Forelimb muscle (tissue), 1 donor: ENCODE data around the gene RAP1GAP2. TPM values are rescaled to one million over a fixed set of nuclear protein-coding genes. Genes with fewer than 3 reads are reported as not detected.

Experiments used
- DNase-seq: peaks from one replicate; pipeline ENCODE4 v3.0.0-alpha.2; 2013; ENCODE audit warnings: low read depth
- polyA plus RNA-seq: library from polyadenylated mRNA; unstranded; fragments of 120-200 nt; gene quantifications from one replicate; pipeline ENCODE4 v1.2.1, GENCODE V29; 2013; ENCODE audit not compliant: insufficient read length

The RAP1GAP2 gene
- polyA plus RNA-seq, 1 donor, result 2.4 TPM

DNA sequence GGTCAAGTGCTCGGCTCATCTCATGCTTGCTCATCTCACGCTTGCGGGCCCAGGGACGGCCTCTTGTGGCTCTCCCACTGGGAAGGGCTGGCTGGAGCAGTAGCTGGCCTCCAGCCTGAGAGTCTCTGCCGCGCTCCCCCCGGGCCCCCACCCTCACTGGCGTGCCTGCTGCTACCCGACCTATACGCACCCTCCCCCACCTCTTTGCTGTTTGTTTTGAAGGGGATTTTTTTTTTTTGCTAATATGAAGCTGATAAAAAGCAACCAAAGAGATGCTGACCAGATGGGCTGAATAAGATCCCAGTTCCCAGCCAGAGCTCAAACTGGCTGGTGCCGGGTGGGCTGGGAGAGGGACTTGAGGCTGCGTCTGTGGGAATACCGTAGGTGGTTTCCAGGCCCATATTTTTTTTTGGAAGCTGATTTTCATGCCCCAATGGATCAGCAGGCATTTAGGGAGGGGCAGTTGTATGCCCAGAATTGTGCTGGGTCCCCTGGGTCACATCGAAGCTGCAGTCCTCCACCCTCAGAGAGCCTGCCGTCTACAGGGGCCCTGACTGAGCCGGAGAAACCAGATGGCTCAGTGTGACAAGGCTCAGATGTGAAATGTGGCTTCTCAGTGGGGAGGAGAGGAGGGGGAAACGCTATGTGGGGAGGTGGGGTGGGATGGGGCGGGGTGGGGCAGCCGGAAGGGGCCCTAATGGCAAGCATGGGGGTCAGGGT is 115.0 kb downstream of the RAP1GAP2 start:
- DNase-seq, result no peak

- DNase-seq, result no peak
Measured at GRCh38 chr17:2911755-2912111, 115.5 kb downstream of the RAP1GAP2 start.

GRCh38 chr17:2912754-2913153 is 116.5 kb downstream of the RAP1GAP2 start:
- no peak for DNase-seq

- DNase-seq, result no peak
Measured at GRCh38 chr17:2916461-2916860, 120.2 kb downstream of the RAP1GAP2 start.

DNA sequence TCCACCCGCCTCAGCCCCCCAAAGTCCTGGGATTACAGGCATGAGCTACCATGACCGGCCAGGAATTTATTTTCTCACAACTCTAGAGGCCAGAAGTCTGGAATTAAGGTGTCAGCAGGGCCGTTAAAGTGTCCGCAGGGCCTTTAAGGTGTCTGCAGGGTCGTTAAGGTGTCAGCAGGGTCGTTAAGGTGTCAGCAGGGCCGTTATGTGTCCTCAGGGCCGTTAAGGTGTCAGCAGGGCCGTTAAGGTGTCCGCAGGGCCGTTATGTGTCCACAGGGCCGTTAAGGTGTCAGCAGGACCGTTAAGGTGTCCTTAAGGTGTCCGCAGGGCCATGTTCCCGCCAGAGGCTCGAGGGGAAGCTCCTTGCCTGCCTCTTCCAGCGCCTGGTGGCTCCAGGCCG is 125.2 kb downstream of the RAP1GAP2 start:
- DNase-seq, result no peak

DNA sequence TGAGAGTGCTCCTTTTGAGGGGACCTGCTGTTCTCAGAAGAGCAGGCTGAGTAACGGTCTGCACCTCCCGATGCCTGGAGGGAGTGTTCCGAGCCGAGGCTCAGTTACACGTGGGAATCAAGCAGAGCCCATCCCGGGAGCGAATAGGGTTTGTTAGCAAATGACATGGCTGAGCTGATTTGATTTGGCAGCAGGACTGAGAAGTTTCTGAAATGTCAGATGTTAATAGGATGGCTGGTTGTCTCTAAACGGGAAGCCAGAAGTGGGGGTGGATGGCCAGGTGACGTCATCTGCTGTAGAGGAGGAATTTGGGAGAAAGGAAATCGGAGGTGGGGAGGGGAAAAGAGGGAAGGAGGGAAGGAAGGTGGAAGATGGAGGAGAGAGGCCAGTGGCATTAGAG is 128.0 kb downstream of the RAP1GAP2 start:
- DNase-seq, result no peak

DNA sequence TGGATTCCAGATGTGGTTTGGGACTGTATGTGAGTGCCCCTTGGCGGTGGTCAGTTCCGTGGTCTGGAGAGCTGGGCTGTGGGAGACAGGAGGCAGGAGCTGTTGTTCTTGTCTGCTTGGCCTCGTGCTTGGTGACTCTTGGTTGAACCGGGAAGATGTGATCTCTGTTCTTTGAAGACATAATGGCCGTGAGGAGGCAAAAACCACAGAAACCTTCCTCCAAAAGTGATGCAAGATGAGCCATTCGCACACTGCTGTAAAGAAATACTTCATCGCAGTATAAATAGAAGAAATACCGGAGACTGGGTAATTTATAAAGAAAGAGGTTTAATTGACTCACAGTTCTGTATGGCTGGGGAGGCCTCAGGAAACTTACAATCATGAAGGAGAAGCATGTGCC is 128.8 kb downstream of the RAP1GAP2 start:
- no peak for DNase-seq

- no peak for DNase-seq
Measured at GRCh38 chr17:2926019-2926650, 129.9 kb downstream of the RAP1GAP2 start.

DNA sequence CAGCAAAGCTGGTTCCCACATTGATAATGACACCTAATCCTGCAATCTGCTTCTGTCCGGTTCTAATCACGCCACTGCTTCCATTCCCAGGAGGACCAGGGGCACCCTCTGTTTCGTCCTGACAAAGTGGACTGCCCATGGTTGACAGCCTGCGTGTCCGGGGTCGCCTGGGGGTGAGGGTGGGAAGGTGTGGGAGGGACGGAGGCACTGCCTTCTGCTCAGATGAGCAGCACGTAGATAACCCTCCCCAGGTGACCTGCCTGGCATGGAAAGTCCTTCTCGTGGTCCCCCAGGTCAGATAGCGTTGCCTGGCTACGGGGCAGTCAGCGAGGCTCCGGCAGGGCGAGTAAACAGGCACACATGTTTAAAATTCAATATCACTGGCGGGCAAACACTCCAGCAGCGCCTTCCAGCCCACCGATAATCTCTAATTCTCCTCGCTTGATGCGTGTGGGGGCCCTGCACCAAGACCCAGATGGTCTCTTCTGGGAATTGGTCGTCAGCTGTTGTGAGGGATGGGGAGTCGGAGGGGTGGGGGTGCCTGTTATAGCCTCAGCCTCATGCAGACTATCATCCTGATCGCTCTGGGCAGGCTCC is 132.2 kb downstream of the RAP1GAP2 start:
- no peak for DNase-seq

- no peak for DNase-seq
Measured at GRCh38 chr17:2929881-2930533, 133.8 kb downstream of the RAP1GAP2 start.

DNA sequence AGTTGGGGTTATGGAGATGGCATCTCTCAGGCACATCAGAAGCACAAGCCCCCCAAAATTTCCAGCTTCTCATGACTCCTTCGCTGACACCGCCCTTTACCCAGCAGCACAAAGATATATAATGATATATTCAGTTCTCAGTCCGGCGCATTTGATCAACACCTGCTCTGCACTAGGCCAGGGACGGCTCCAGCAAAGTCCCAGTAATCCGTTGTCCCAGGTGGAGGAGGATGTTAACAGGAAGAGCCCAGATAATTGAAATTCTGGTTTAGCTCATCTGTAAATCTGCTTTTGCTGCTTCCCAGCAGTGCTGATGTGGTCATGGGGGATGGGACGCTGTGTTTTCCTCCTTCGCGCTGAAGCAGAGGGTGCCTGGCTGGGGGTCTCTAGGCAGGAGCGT is 135.6 kb downstream of the RAP1GAP2 start:
- no peak for DNase-seq

GRCh38 chr17:2932946-2933345 is 136.7 kb downstream of the RAP1GAP2 start:
- DNase-seq, result no peak

- DNase-seq, result no peak
Measured at GRCh38 chr17:2933606-2934005, 137.4 kb downstream of the RAP1GAP2 start.

GRCh38 chr17:2935632-2936031 is 139.4 kb downstream of the RAP1GAP2 start:
- DNase-seq, result no peak

- DNase-seq, result no peak
Measured at GRCh38 chr17:2936351-2936750, 140.1 kb downstream of the RAP1GAP2 start.

- no peak for DNase-seq
Measured at GRCh38 chr17:2936771-2937321, 140.6 kb downstream of the RAP1GAP2 start.

DNA sequence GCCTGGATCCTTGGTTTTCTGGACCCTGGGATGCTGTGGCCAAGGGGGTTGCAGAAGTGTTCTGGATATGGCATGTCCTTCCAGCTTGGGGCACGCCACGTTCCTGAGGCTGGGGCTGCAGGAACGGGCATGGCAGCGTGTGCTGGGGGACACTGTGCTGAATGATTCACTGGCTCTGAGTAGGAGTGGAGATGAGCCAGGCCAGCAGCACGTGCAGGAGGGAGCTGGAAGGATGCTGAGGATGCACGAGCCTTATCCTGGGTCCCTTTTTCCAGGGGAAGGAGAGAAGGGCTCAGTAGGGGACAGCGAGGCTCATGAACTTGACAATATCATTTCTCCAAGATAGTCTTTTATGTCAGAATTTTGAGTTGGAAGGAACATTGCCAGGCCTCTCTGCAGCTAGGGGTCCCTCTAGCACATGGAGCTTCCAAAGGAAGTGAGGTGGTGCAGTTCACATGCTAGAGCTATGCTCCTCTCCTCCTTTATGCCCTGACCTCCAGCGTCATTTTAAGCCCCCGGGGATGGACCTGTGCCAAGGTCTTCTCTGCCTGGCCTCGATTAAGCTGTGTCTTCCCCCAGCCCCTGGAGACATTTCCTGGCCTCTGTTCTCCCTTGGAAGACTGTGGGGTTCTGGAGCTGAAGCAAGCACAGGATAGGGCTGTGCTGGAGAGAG is 141.2 kb downstream of the RAP1GAP2 start:
- no peak for DNase-seq

GRCh38 chr17:2939714-2940351 is 143.6 kb downstream of the RAP1GAP2 start:
- no peak for DNase-seq

- no peak for DNase-seq
Measured at GRCh38 chr17:2940352-2940751, 144.1 kb downstream of the RAP1GAP2 start.

DNA sequence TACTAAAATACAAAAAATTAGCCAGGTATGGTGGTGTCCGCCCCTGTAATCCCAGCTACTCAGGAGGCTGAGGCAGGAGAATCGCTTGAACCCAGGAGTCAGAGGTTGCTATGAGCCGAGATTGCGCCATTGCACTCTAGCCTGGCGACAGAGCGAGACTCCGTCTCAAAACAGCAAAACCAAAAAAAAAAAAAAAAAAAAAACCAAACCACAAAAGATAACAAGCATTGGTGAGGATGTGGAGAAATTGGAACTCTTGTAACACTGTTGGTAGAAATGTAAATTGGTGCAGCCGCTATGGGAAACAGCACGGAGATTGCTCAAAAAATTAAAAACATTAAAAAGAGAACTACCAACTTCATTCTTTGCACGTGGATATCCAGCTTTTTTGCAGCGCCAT is 147.7 kb downstream of the RAP1GAP2 start:
- DNase-seq, result no peak

- DNase-seq, result no peak
Measured at GRCh38 chr17:2945299-2945698, 149.1 kb downstream of the RAP1GAP2 start.
